ENCODE results near the gene PRKAR1B.

DNA sequence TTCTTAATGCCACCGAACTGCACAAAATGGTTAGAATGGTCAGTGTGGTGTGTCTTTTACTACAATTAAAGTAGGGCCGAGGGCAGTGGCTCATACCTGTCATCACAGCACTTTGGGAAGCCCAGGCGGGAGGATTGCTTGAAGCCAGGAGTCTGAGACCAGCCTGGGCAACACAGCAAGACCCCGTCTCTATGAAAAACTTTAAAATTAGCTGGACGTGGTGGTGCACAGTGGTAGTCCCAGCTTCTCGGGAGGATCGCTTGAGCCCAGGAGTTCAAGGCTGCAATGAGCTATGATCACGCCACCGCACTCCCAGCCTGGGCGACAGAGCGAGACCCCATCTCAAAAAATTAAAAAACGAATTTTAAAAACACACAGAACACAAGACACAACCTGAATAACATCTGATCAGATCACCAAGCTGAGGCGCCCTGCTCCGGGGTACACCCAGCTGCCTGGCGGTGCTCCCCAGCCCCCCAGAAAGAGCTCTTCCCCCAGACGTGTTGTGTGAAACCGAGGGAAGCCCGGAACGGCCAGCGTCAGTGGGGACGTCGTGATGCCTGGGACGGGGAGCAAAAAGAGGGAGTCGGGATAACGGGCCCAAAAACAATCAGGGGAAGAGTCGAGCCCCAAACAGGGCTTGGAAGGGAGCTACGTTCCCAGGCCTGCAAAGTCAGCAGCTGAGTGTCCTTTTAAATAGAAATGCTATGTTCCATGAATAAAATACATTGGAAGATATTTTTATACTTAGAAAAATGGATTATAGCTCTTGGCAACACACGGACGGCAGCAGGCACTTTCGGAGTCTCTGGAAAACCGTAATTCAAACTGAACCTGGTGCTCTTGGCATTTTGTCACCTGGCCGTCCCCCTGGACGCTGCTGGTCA is 126.7 kb downstream of the PRKAR1B start:
- TF ChIP-seq GATA2 (IDR thresholded peaks at IDR 0.05; ENCODE audit: low read depth, low read length) (no peak), GATA3 (IDR thresholded peaks at IDR 0.05; ENCODE audit: low read depth, low read length) (no peak)

Measured in SH-SY5Y (cell line).